KBM-7 (cell line): ENCODE data around the gene DEFB132.
A peak's percentile ranks its signal among the peaks of the same experiment; 100 is the strongest.

ENCODE experiments used
- DNase-seq: peaks from one replicate; pipeline ENCODE4 v3.0.0-alpha.2; 2015
- in situ Hi-C: fragments of 300-500 bp; cut with MboI; formaldehyde crosslinking; loops from 2 replicates; pipeline ENCODE4 v1.14.3; 2020; ENCODE audit warnings: low sequenced_read_pairs, low pct_unique_long_range_greater_than_20kb, mixed read lengths

DEFB132 gene

GRCh38 chr20:258269-258858 is 840 bp downstream of the DEFB132 start:
- in situ Hi-C loops = no loop called here
- no peak for DNase-seq

GRCh38 chr20:258963-259362 is 1.4 kb downstream of the DEFB132 start:
- in situ Hi-C loops = no loop called here
- DNase-seq = peak; percentile 47

GRCh38 chr20:259981-260380 is 2.5 kb downstream of the DEFB132 start:
- in situ Hi-C loops = no loop called here

GRCh38 chr20:263701-264100 is 6.2 kb downstream of the DEFB132 start:
- in situ Hi-C loops = no loop called here
- no peak for DNase-seq

More at GRCh38 chr20:259981-260380, 2.5 kb downstream of the DEFB132 start:
- no peak for DNase-seq

GRCh38 chr20:266596-267562 is 9.4 kb downstream of the DEFB132 start:
- in situ Hi-C loops = no loop called here
- peak; percentile 93 for DNase-seq

- DNase-seq = no peak
- in situ Hi-C loops = no loop called here
Observed at GRCh38 chr20:270517-270916, 13.0 kb downstream of the DEFB132 start.

GRCh38 chr20:271069-271468 is 13.5 kb downstream of the DEFB132 start:
- no peak for DNase-seq
- in situ Hi-C loops = no loop called here

GRCh38 chr20:271528-271927 is 14.0 kb downstream of the DEFB132 start:
- DNase-seq = no peak
- in situ Hi-C loops = no loop called here

GRCh38 chr20:272718-273117 is 15.2 kb downstream of the DEFB132 start:
- DNase-seq = no peak
- in situ Hi-C loops = no loop called here

- DNase-seq = no peak
Observed at GRCh38 chr20:273884-274283, 16.4 kb downstream of the DEFB132 start.

GRCh38 chr20:275791-276190 is 18.3 kb downstream of the DEFB132 start:
- no peak for DNase-seq
- in situ Hi-C loops = no loop called here

More at GRCh38 chr20:273884-274283, 16.4 kb downstream of the DEFB132 start:
- in situ Hi-C loops = no loop called here

- no peak for DNase-seq
- in situ Hi-C loops = no loop called here
Observed at GRCh38 chr20:276620-277495, 19.3 kb downstream of the DEFB132 start.

- in situ Hi-C loops = no loop called here
- no peak for DNase-seq
Observed at GRCh38 chr20:277496-277781, 19.9 kb downstream of the DEFB132 start.

GRCh38 chr20:278181-278580 is 20.7 kb downstream of the DEFB132 start:
- no peak for DNase-seq
- in situ Hi-C loops = no loop called here

GRCh38 chr20:278607-279571 is 21.4 kb downstream of the DEFB132 start:
- no peak for DNase-seq
- in situ Hi-C loops = no loop called here

- no peak for DNase-seq
- in situ Hi-C loops = no loop called here
Observed at GRCh38 chr20:284172-284571, 26.6 kb downstream of the DEFB132 start.

- no peak for DNase-seq
- in situ Hi-C loops = no loop called here
Observed at GRCh38 chr20:286508-286907, 29.0 kb downstream of the DEFB132 start.

- in situ Hi-C loops = no loop called here
- no peak for DNase-seq
Observed at GRCh38 chr20:288956-289692, 31.6 kb downstream of the DEFB132 start.
